ENCODE data around the gene AIG1.
"Not testable (repeated sequence)": the region's sequence is repeated elsewhere in the genome, so short reads cannot be mapped to it uniquely, and the experiment has no call there.

AIG1 gene

DNA sequence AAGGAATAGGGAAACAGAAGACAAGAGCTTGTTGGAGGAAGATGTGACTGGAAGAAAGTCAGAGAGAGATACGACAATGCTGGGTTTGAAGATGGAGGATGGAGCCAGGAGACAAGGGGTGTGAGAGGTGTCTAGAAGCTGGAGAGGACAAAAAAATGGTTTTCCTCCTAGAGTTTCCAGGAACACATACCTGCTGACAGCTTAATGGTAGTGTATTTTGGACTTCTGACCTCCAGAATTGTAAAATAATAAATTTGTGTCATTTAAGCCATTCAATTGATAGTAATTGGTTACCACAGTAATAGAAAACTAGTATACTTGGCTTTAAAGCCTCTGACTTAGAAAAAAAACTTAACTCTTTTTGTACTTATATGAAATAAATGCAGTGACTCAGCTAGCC lies 3.6 kb downstream of the AIG1 start:
- Histone ChIP-seq H3K4me1 (ENCODE audit: insufficient read depth, low read length) (peaks cover 30% of the 10 kb centered on the region), H3K36me3 (ENCODE audit: insufficient read depth, low read length) (no peaks in the 10 kb centered on the region), H3K9ac (ENCODE audit: low read depth, low read length) (no peak overlapping the region), H3K9me3 (ENCODE audit: control insufficient read depth, insufficient read depth, low read length) (no peaks in the 10 kb centered on the region)

DNA sequence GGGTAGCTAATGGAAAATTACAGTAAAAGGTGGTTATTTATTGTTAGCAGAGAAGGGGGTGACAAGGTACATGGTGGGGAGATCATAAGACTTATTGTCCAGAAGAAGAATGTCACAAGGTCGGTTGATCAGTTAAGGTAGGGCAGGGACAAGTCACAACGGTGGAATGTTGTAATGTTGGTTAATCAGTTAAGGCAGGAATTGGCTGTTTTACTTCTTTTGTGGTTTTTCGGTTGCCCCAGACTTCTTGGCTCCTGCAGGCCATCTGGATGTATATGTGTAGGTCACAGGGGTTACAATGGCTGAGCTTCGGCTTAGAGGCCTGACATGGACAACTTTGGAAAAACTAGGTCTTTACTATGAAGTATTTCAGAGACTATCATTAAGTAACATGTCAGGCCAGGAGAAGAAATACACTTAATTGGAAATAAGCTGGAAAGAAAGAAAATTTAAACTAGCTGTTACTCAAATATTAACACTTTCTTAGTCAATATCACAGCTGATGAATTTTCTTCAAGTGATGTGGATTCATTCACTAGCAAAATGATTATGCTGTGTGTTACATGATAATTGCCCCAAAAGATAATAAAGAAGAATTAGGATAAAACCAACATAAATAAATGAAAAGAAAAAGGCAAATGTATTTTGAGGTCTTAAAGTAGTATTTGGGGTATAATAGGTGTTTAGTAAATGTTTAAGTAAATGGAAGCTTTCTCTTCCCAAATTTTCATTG lies 4.4 kb downstream of the AIG1 start:
- Histone ChIP-seq H3K9ac (ENCODE audit: low read depth, low read length) (no peak overlapping the region), H3K4me1 (ENCODE audit: insufficient read depth, low read length) (peaks cover 30% of the 10 kb centered on the region), H3K36me3 (ENCODE audit: insufficient read depth, low read length) (no peaks in the 10 kb centered on the region), H3K9me3 (ENCODE audit: control insufficient read depth, insufficient read depth, low read length) (no peaks in the 10 kb centered on the region)

DNA sequence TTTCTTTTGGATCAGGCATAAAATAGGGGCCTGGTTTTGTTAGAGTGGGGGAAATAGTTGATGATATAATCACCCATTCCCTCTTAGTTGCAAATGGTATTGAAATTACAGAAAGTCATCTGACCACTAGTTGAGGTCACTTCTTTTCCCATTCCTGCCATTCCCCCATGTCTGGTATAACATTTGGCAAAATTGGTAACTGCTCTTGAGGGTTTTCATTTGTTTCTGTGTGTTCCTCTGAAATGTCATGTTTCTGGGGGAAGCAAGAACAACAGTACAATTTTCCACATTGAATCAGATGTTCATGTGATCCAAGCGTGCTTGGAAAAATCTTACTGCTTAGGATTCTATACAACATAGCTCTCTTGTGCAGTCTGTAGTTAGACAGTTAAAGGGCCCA lies 7.3 kb downstream of the AIG1 start:
- peaks cover 20% of the 10 kb centered on the region for H3K4me1 ChIP-seq (ENCODE audit: insufficient read depth, low read length)

DNA sequence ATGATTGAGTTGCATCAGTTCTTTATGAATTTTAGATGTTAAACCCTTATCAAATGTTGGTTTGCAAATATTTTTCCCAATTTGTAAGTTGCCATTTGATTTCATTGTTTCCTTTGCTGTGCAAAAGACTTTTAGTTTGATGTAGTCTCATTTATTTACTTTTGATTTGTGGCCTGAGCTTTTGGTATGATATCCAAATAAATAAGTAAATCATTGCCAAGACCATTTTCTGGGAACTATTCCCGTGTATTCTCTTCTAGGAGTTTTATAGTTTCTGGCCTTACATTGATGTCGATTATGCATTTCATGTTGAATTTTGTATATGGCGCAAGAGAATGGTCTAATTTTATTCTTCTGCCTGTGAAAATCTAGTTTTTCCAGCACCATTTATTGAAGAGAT lies 13.4 kb downstream of the AIG1 start:
- Histone ChIP-seq H3K36me3 (ENCODE audit: insufficient read depth, low read length) (peaks cover 4% of the 10 kb centered on the region; the same call in 1 of the 2 replicates), H3K9me3 (ENCODE audit: control insufficient read depth, insufficient read depth, low read length) (peaks cover 8% of the 10 kb centered on the region; the same call in 1 of the 2 replicates), H3K4me1 (ENCODE audit: insufficient read depth, low read length) (no peaks in the 10 kb centered on the region), H3K9ac (ENCODE audit: low read depth, low read length) (no peak overlapping the region)

More for the DNA sequence above, 7.3 kb downstream of the AIG1 start:
- Histone ChIP-seq H3K9ac (ENCODE audit: low read depth, low read length) (no peak overlapping the region), H3K9me3 (ENCODE audit: control insufficient read depth, insufficient read depth, low read length) (no peaks in the 10 kb centered on the region), H3K36me3 (ENCODE audit: insufficient read depth, low read length) (no peaks in the 10 kb centered on the region)

DNA sequence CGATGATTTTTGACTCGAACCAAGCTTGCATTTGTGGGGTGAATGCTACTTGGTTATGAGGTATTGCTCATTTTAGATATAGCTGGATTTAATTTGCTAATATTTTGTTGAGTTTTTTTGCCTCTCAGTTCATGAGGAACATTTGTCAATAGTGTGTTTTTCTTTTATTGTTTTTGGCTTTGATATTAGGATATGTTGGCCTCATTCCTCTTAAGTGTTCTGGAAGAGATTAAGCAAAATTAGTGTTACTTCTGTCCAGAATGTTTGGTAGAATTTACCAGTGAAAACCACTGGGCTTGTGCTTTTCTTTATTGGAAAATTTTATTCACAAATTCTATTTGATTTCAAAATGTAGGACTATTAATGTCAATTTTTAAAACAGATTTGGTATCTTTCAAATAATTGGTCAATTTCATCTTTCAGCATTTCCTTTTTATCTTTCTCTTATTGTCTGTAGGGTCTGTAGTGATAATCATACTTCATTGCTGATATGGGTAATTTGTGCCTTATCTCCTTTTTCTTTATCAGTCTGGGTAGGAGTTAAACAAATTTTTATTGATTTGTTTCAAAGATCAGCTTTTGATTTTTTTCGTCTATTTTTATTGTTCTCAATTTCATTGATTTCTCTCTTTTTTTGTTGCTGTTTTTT lies 14.1 kb downstream of the AIG1 start:
- no peak overlapping the region for H3K9ac ChIP-seq (ENCODE audit: low read depth, low read length)
- peaks cover 4% of the 10 kb centered on the region; the same call in 1 of the 2 replicates for H3K36me3 ChIP-seq (ENCODE audit: insufficient read depth, low read length)
- peaks cover 8% of the 10 kb centered on the region; the same call in 1 of the 2 replicates for H3K9me3 ChIP-seq (ENCODE audit: control insufficient read depth, insufficient read depth, low read length)
- no peaks in the 10 kb centered on the region for H3K4me1 ChIP-seq (ENCODE audit: insufficient read depth, low read length)

GRCh38 chr6:143078468-143079324 lies 18.0 kb downstream of the AIG1 start:
- Histone ChIP-seq H3K4me1 (ENCODE audit: insufficient read depth, low read length) (no peaks in the 10 kb centered on the region), H3K9ac (ENCODE audit: low read depth, low read length) (no peak overlapping the region), H3K36me3 (ENCODE audit: insufficient read depth, low read length) (peaks cover under 1% of the 10 kb centered on the region; the same call in 1 of the 2 replicates), H3K9me3 (ENCODE audit: control insufficient read depth, insufficient read depth, low read length) (peaks cover 8% of the 10 kb centered on the region; the same call in 1 of the 2 replicates)

DNA sequence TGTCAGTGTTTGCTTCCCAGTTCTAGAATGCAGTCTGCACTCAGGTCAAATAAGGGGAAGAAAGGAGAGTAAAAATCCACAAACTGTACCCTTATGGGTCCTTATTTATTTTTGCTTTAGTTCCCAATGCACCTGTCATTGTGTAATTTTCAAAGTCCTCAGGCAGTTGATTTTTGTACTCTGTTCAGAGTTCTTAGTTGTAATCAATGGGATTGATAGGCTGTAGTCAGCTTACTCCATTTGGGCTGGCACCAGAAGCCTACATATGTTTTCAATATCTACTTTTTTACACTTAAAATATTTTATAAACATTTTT lies 18.6 kb downstream of the AIG1 start:
- no peaks in the 10 kb centered on the region for H3K4me1 ChIP-seq (ENCODE audit: insufficient read depth, low read length)
- H3K36me3 ChIP-seq (ENCODE audit: insufficient read depth, low read length): no peaks in the 10 kb centered on the region
- H3K9ac ChIP-seq (ENCODE audit: low read depth, low read length): no peak overlapping the region
- peaks cover 5% of the 10 kb centered on the region; the same call in 1 of the 2 replicates for H3K9me3 ChIP-seq (ENCODE audit: control insufficient read depth, insufficient read depth, low read length)

DNA sequence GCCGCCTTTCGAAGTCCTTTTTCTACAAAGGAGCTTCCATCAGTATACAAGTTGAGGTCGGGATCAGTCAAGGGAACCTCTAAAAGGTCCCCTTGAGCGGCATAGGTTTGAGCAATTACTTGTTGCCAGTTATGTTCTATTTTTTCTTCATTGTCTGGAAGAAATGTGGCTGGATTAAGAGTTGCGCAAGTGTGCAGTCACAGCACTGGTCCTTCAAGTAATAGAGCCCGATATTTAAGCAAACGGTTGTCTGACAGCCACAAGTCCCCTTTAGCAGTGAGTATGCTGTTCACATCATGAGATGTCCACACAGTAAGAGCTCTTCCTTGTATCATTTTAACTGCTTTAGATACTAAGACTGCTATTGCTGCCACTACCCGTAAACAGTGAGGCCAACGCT lies 21.6 kb downstream of the AIG1 start:
- not testable (repeated sequence) for H3K4me1 ChIP-seq (ENCODE audit: insufficient read depth, low read length); H3K9ac ChIP-seq (ENCODE audit: low read depth, low read length); H3K9me3 ChIP-seq (ENCODE audit: control insufficient read depth, insufficient read depth, low read length); H3K36me3 ChIP-seq (ENCODE audit: insufficient read depth, low read length)

DNA sequence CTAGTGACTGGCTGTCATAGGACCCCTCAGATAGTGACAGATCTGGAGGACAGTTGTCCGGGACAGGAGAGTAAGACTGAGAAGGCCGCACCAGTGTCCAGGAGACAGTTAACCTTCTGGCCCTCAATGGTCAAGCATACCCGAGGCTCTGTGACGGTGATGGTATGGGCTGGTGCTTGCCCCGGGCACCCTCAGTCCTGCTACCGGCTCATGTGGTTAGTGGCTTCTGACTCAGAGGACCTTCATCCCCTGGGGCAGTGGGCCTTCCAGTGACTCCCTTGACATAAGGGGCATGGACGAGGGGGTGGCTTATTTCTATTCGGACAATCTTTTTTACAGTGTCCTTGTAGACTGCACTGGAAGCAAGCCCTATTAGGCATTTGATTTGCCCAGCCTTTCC lies 23.3 kb downstream of the AIG1 start:
- H3K9ac ChIP-seq (ENCODE audit: low read depth, low read length); H3K36me3 ChIP-seq (ENCODE audit: insufficient read depth, low read length); H3K4me1 ChIP-seq (ENCODE audit: insufficient read depth, low read length); H3K9me3 ChIP-seq (ENCODE audit: control insufficient read depth, insufficient read depth, low read length): not testable (repeated sequence)

GRCh38 chr6:143087335-143087734 lies 26.6 kb downstream of the AIG1 start:
- H3K36me3 ChIP-seq (ENCODE audit: insufficient read depth, low read length); H3K4me1 ChIP-seq (ENCODE audit: insufficient read depth, low read length); H3K9ac ChIP-seq (ENCODE audit: low read depth, low read length); H3K9me3 ChIP-seq (ENCODE audit: control insufficient read depth, insufficient read depth, low read length): not testable (repeated sequence)

GRCh38 chr6:143087856-143088255 lies 27.2 kb downstream of the AIG1 start:
- Histone ChIP-seq H3K9me3 (ENCODE audit: control insufficient read depth, insufficient read depth, low read length) (no peaks in the 10 kb centered on the region), H3K36me3 (ENCODE audit: insufficient read depth, low read length) (no peaks in the 10 kb centered on the region), H3K4me1 (ENCODE audit: insufficient read depth, low read length) (no peaks in the 10 kb centered on the region), H3K9ac (ENCODE audit: low read depth, low read length) (no peak overlapping the region)

- H3K4me1 ChIP-seq (ENCODE audit: insufficient read depth, low read length): no peaks in the 10 kb centered on the region
- no peak overlapping the region for H3K9ac ChIP-seq (ENCODE audit: low read depth, low read length)
- H3K36me3 ChIP-seq (ENCODE audit: insufficient read depth, low read length): no peaks in the 10 kb centered on the region
- H3K9me3 ChIP-seq (ENCODE audit: control insufficient read depth, insufficient read depth, low read length): no peaks in the 10 kb centered on the region
Measured at GRCh38 chr6:143090314-143091044, 29.8 kb downstream of the AIG1 start.

GRCh38 chr6:143092768-143093167 lies 32.1 kb downstream of the AIG1 start:
- Histone ChIP-seq H3K36me3 (ENCODE audit: insufficient read depth, low read length) (no peaks in the 10 kb centered on the region), H3K9ac (ENCODE audit: low read depth, low read length) (no peak overlapping the region), H3K9me3 (ENCODE audit: control insufficient read depth, insufficient read depth, low read length) (no peaks in the 10 kb centered on the region), H3K4me1 (ENCODE audit: insufficient read depth, low read length) (no peaks in the 10 kb centered on the region)

- Histone ChIP-seq H3K9me3 (ENCODE audit: control insufficient read depth, insufficient read depth, low read length) (no peaks in the 10 kb centered on the region), H3K9ac (ENCODE audit: low read depth, low read length) (no peak overlapping the region), H3K4me1 (ENCODE audit: insufficient read depth, low read length) (no peaks in the 10 kb centered on the region), H3K36me3 (ENCODE audit: insufficient read depth, low read length) (no peaks in the 10 kb centered on the region)
Measured at GRCh38 chr6:143093290-143093689, 32.6 kb downstream of the AIG1 start.

All from ES-I3 (cell line).